Heart left ventricle (tissue), 13 donors: ENCODE measurements around the gene B3GLCT.

Experiments used
- CTCF ChIP-seq, 12 donors: fragments of 200-600 bp; sonication (generic) in 4 of 12; IDR thresholded peaks; one replicate each; pipeline versions ENCODE4 v1.5.0 to v1.8.0; 2018 to 2022; ENCODE audit warnings: antibody characterized with exemption in 12 of 12, mild to moderate bottlenecking in 5 of 12
- POLR2A ChIP-seq, 2 donors: fragments of 450-650 bp; IDR thresholded peaks; one replicate each; pipeline ENCODE4 v1.6.1; 2017; ENCODE audit warnings: antibody characterized with exemption in 2 of 2, mild to moderate bottlenecking in 2 of 2, moderate library complexity in 2 of 2
- donor health status: ischemic (EF 13 %, LVEDD 7.1; RV severe dilation, severe dysfunction).
- donor health status: DM: no; HTN: yes; CAD: no.
- donor health status: DM: no; HTN: no; CAD: no.
- donor health status: ischemic (EF 25% LVEDD 6.9; RV normal size, moderate dysfunction).
- donor health status: ischemic (EF 25% LVEDD 5.7; RV mildly dilated, moderate dysfunction).
- donor health status: ischemic (EF 35%, LVEDD 5.7; RV mildly dilated, moderate dysfunction).
- donor health status: nonischemic (EF 11% LVEDD 7.7; RV severe dilation, severe dysfunction).
- donor health status: DM: yes; HTN: yes; CAD: no.
- donor health status: PGD.
- donor health status: ischemic (EF 29% LVEDD 5.4; RV normal size, mild dysfunction).
- donor health status: nonischemic (EF 23%, LVEDD 6.1; RV moderate dilation, normal function).

GRCh38 chr13:31236211-31236786 is 36.5 kb downstream of the B3GLCT start:
- TF ChIP-seq CTCF (IDR thresholded peaks at IDR 0.05) (peak; percentile 50 to 79 (median 68)), POLR2A (IDR thresholded peaks at IDR 0.05) (no peak)
